GM23338 (cell line): ENCODE measurements around the gene PRM3.

ENCODE experiments used
- EZH2 ChIP-seq: fragments of 200-600 bp; sonication (generic); IDR thresholded peaks from one replicate; pipeline ENCODE4 v1.8.0; 2017; ENCODE audit warnings: antibody characterized with exemption, mild to moderate bottlenecking, low read depth; ENCODE audit not compliant: unreplicated experiment
- TF ChIP-seq, protein P1 (sequence below): IDR thresholded peaks from one replicate; pipeline ENCODE4 v1.6.1; 2018; ENCODE audit warnings: antibody characterized with exemption; ENCODE audit not compliant: unreplicated experiment
- TF ChIP-seq, protein P2 (sequence below), 2 experiments: fragments of 200-600 bp in 1 of 2; sonication (generic) in 1 of 2; conservative IDR thresholded peaks; 2 replicates each; pipeline versions ENCODE4 v1.5.1 to v1.6.1; 2016 to 2017; ENCODE audit warnings: antibody characterized with exemption in 2 of 2, low read depth in 2 of 2, mild to moderate bottlenecking in 2 of 2, moderate library complexity in 1 of 2
- TF ChIP-seq, protein P3 (sequence below): IDR thresholded peaks from 2 replicates; pipeline ENCODE4 v1.6.1; 2016; ENCODE audit warnings: antibody characterized with exemption

DNA sequence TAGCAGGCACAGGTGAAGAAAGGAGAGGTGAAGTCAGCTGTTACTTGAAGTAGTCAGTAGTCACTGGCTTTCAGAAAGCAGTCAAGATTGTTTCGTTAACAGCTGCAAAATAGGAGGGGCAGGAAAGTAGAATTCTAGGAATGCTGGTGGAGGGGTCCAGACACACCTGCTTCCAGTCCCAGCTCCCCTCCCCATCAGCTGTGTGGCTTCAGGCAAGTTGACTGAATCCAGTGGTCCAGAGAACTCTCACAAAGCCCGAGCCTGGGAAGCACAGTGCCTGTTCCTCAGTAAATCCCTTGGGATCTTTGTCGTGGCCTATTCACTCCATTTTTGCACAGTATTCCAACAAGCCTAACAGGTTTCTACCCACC lies 12.8 kb downstream of the PRM3 start:
- TF ChIP-seq, protein P1, sequence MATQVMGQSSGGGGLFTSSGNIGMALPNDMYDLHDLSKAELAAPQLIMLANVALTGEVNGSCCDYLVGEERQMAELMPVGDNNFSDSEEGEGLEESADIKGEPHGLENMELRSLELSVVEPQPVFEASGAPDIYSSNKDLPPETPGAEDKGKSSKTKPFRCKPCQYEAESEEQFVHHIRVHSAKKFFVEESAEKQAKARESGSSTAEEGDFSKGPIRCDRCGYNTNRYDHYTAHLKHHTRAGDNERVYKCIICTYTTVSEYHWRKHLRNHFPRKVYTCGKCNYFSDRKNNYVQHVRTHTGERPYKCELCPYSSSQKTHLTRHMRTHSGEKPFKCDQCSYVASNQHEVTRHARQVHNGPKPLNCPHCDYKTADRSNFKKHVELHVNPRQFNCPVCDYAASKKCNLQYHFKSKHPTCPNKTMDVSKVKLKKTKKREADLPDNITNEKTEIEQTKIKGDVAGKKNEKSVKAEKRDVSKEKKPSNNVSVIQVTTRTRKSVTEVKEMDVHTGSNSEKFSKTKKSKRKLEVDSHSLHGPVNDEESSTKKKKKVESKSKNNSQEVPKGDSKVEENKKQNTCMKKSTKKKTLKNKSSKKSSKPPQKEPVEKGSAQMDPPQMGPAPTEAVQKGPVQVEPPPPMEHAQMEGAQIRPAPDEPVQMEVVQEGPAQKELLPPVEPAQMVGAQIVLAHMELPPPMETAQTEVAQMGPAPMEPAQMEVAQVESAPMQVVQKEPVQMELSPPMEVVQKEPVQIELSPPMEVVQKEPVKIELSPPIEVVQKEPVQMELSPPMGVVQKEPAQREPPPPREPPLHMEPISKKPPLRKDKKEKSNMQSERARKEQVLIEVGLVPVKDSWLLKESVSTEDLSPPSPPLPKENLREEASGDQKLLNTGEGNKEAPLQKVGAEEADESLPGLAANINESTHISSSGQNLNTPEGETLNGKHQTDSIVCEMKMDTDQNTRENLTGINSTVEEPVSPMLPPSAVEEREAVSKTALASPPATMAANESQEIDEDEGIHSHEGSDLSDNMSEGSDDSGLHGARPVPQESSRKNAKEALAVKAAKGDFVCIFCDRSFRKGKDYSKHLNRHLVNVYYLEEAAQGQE, result no peak
- no peak for TF ChIP-seq EZH2
- TF ChIP-seq, protein P2, sequence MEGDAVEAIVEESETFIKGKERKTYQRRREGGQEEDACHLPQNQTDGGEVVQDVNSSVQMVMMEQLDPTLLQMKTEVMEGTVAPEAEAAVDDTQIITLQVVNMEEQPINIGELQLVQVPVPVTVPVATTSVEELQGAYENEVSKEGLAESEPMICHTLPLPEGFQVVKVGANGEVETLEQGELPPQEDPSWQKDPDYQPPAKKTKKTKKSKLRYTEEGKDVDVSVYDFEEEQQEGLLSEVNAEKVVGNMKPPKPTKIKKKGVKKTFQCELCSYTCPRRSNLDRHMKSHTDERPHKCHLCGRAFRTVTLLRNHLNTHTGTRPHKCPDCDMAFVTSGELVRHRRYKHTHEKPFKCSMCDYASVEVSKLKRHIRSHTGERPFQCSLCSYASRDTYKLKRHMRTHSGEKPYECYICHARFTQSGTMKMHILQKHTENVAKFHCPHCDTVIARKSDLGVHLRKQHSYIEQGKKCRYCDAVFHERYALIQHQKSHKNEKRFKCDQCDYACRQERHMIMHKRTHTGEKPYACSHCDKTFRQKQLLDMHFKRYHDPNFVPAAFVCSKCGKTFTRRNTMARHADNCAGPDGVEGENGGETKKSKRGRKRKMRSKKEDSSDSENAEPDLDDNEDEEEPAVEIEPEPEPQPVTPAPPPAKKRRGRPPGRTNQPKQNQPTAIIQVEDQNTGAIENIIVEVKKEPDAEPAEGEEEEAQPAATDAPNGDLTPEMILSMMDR (conservative IDR thresholded peaks at IDR 0.05; ENCODE audit: low read depth in 2 of 2), result no peak
- TF ChIP-seq, protein P3, sequence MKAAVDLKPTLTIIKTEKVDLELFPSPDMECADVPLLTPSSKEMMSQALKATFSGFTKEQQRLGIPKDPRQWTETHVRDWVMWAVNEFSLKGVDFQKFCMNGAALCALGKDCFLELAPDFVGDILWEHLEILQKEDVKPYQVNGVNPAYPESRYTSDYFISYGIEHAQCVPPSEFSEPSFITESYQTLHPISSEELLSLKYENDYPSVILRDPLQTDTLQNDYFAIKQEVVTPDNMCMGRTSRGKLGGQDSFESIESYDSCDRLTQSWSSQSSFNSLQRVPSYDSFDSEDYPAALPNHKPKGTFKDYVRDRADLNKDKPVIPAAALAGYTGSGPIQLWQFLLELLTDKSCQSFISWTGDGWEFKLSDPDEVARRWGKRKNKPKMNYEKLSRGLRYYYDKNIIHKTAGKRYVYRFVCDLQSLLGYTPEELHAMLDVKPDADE, result no peak
